Neuronal stem cell (in vitro differentiated cells): ENCODE measurements around the gene TEX19.

Experiments used
- DNase-seq: peaks from one replicate; pipeline ENCODE4 v3.0.0-alpha.2; 2013; ENCODE audit warnings: low spot score
- H2AFZ ChIP-seq: one replicate; pipeline ENCODE4 v1.6.1; 2013; ENCODE audit warnings: mild to moderate bottlenecking, low read length, inconsistent platforms
- H2AK5ac ChIP-seq: 2 replicates; pipeline ENCODE4 v1.6.1; 2013; ENCODE audit warnings: low read depth, mild to moderate bottlenecking, inconsistent platforms, low read length, moderate library complexity, mixed read lengths
- H2BK120ac ChIP-seq: 2 replicates; pipeline ENCODE4 v1.6.1; 2013; ENCODE audit warnings: low read depth, mild to moderate bottlenecking, inconsistent platforms, low read length, moderate library complexity, mixed read lengths
- H2BK12ac ChIP-seq: one replicate; pipeline ENCODE4 v1.6.1; 2013; ENCODE audit warnings: low read length, inconsistent platforms
- H2BK15ac ChIP-seq: 2 replicates; pipeline ENCODE4 v1.6.1; 2013; ENCODE audit warnings: mild to moderate bottlenecking, low read length, inconsistent platforms, mixed read lengths
- H2BK5ac ChIP-seq: one replicate; pipeline ENCODE4 v1.6.1; 2013; ENCODE audit warnings: inconsistent platforms, mild to moderate bottlenecking, low read length, moderate library complexity
- H3K14ac ChIP-seq: one replicate; pipeline ENCODE4 v1.6.1; 2013; ENCODE audit warnings: low read length, inconsistent platforms
- H3K18ac ChIP-seq: 2 replicates; pipeline ENCODE4 v1.6.1; 2013; ENCODE audit warnings: low read length, inconsistent platforms
- H3K23ac ChIP-seq: 2 replicates; pipeline ENCODE4 v1.6.1; 2013; ENCODE audit warnings: low read depth, mild to moderate bottlenecking, mixed read lengths, low read length, inconsistent platforms; ENCODE audit not compliant: poor library complexity
- H3K27ac ChIP-seq: replicated peaks from 3 replicates; pipeline ENCODE4 v1.5.1; 2013; ENCODE audit warnings: low read length, inconsistent platforms
- H3K27me3 ChIP-seq, 3 experiments: 2 replicates each; pipeline ENCODE4 v1.6.1; 2013; ENCODE audit warnings: low read length in 3 of 3, mild to moderate bottlenecking in 2 of 3, inconsistent platforms in 1 of 3, low read depth in 1 of 3, mixed read lengths in 1 of 3, moderate library complexity in 1 of 3; ENCODE audit not compliant: control insufficient read depth in 3 of 3, insufficient read depth in 3 of 3
- H3K36me3 ChIP-seq, 2 donors: replicated peaks in 1 of 2; 2 replicates each; pipeline ENCODE4 v1.6.1; 2013; ENCODE audit warnings: low read length in 2 of 2; ENCODE audit not compliant: control insufficient read depth in 2 of 2, insufficient read depth in 2 of 2
- H3K4ac ChIP-seq: 2 replicates; pipeline ENCODE4 v1.6.1; 2013; ENCODE audit warnings: inconsistent platforms, mild to moderate bottlenecking, low read length, moderate library complexity
- H3K4me1 ChIP-seq, 2 donors: 1 replicate in 1 of 2; 2 replicates in 1 of 2; pipeline ENCODE4 v1.6.1; 2013; ENCODE audit warnings: low read length in 2 of 2, low read depth in 1 of 2; ENCODE audit not compliant: control insufficient read depth in 2 of 2, insufficient read depth in 1 of 2
- H3K4me2 ChIP-seq: one replicate; pipeline ENCODE4 v1.6.1; 2013; ENCODE audit warnings: mild to moderate bottlenecking, low read length, inconsistent platforms; ENCODE audit not compliant: insufficient read depth, poor library complexity, severe bottlenecking
- H3K4me3 ChIP-seq, 2 donors: 2 replicates each; pipeline ENCODE4 v1.5.1; 2013; ENCODE audit warnings: low read length in 2 of 2, mild to moderate bottlenecking in 2 of 2, inconsistent platforms in 1 of 2, moderate library complexity in 1 of 2
- H3K79me1 ChIP-seq: one replicate; pipeline ENCODE4 v1.6.1; 2013; ENCODE audit warnings: low read depth, mild to moderate bottlenecking, inconsistent platforms, low read length, moderate library complexity
- H3K9ac ChIP-seq: one replicate; pipeline ENCODE4 v1.6.1; 2013; ENCODE audit warnings: mild to moderate bottlenecking, low read depth, low read length, inconsistent platforms; ENCODE audit not compliant: poor library complexity
- H3K9me3 ChIP-seq, 2 donors: replicated peaks in 1 of 2; 2 replicates each; pipeline versions ENCODE3 to v1.6.1; 2013; ENCODE audit warnings: low read length in 2 of 2, mild to moderate bottlenecking in 2 of 2, inconsistent platforms in 1 of 2, low read depth in 1 of 2, mixed read lengths in 1 of 2, moderate library complexity in 1 of 2; ENCODE audit not compliant: control insufficient read depth in 2 of 2, insufficient read depth in 1 of 2
- H4K8ac ChIP-seq: one replicate; pipeline ENCODE4 v1.6.1; 2013; ENCODE audit warnings: low read depth, mild to moderate bottlenecking, inconsistent platforms, low read length, moderate library complexity
- H4K91ac ChIP-seq: one replicate; pipeline ENCODE4 v1.6.1; 2013; ENCODE audit warnings: low read length, low read depth, mild to moderate bottlenecking, inconsistent platforms; ENCODE audit not compliant: poor library complexity
- WGBS, 2 donors: extraction: QIAGEN DNeasy Blood & Tissue Kit; methylation state at CpG; one replicate each; pipeline ENCODE4 v1.1.7; 2013; ENCODE audit warnings: missing lambda C conversion rate in 2 of 2, mixed read lengths in 1 of 2; ENCODE audit not compliant: insufficient read length in 2 of 2, insufficient replicate concordance in 1 of 2; ENCODE audit errors: extremely low coverage in 2 of 2; 5-methylcytosine and 5-hydroxymethylcytosine counted together

The TEX19 gene

DNA sequence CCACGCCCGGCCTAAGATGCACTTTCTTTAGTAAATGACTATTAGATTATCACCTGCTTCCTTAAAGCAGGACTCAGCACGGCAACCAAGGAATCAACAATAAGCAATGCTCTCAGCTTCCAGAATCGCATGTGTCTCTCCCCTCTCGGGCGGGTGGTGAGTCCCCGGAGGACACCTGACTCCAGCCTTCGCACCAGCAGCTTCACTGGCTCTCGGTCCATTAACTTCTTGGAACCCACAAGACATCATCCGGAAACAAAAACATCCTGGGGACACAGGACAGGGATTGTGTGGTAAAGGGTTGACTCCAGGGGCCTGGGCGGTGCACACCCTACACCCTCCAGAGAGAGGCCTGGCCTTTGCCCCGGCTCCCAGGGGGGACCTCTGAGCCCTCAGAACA, 35.2 kb downstream of the TEX19 start:
- no peak overlapping the region for H2AFZ ChIP-seq
- no peak overlapping the region for H2BK12ac ChIP-seq
- no peak overlapping the region for H3K4me3 ChIP-seq
- H3K27me3 ChIP-seq: no peaks in the 10 kb centered on the region
- H3K4me1 ChIP-seq: no peaks in the 10 kb centered on the region
- peaks cover 4 to 36% of the 10 kb centered on the region in 2 donors for H3K36me3 ChIP-seq
- H3K79me1 ChIP-seq: peaks cover 4% of the 10 kb centered on the region
- no peak overlapping the region for H2BK15ac ChIP-seq
- no peak overlapping the region for H4K91ac ChIP-seq
- no peaks in the 10 kb centered on the region for H3K9me3 ChIP-seq
- H3K4ac ChIP-seq: no peak overlapping the region
- DNase-seq: no peak
- no peak overlapping the region for H2AK5ac ChIP-seq
- H3K4me2 ChIP-seq: no peak overlapping the region
- H4K8ac ChIP-seq: no peak overlapping the region
- H3K18ac ChIP-seq: no peak overlapping the region
- H3K14ac ChIP-seq: no peak overlapping the region
- H3K27ac ChIP-seq: no peak overlapping the region
- H2BK120ac ChIP-seq: no peak overlapping the region
- WGBS, 2 donors: no CpG with 5 or more reads among the region's 12 CpGs
- no peak overlapping the region for H2BK5ac ChIP-seq
- peak overlapping the region; percentile 85 for H3K23ac ChIP-seq
- H3K9ac ChIP-seq: no peak overlapping the region

DNA sequence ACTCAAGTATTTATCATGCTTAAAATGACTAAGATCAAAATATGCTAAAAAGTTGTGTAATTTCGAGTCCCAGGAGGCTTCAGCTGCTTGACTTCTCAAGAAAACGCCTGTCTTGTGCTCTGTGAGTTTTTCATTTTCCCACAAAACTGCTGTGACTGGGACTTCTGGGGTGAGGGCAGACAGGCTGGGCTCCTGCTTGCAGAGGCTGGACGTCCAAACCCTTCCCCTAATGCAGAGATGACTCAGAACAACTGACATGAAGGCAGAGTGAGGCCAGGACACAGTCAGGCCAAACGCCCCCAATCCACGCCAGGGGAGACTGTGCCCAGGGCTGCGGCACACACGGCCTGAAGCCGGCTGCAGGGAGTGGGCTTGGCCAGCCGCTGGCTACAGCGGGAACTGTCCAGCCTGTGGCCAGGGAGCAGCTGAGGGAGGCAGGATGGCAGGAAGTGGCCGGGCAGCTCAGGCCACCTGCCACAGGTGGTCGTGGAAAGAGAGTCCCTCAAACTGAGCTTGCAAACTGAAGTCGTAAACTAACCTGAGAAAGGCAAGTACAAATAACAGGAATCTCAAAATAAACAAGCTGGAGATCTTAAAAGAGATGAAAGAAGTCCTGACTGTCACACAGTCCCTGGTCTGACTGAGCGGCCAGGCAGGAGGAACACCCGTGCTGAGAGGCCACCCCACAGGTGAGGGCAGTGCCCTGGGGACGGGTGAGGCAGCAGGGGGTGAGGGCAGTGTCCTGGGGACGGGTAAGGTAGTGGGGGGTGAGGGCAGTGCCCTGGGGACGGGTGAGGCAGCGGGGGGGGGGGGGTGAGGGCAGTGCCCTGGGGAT, 37.8 kb downstream of the TEX19 start:
- Histone ChIP-seq H4K8ac (no peak overlapping the region), H3K18ac (no peak overlapping the region), H2BK12ac (peak overlapping the region; percentile 84), H2AK5ac (no peak overlapping the region), H2BK15ac (no peak overlapping the region), H3K4ac (no peak overlapping the region), H3K27me3 (no peaks in the 10 kb centered on the region), H4K91ac (no peak overlapping the region), H3K14ac (peak overlapping the region; percentile 82), H3K4me3 (no peak overlapping the region), H3K23ac (no peak overlapping the region), H3K4me1 (no peaks in the 10 kb centered on the region), H3K79me1 (peaks cover 7% of the 10 kb centered on the region), H3K9me3 (no peaks in the 10 kb centered on the region), H3K27ac (no peak overlapping the region), H3K36me3 (peaks cover 8 to 50% of the 10 kb centered on the region in 2 donors), H3K9ac (no peak overlapping the region), H2BK120ac (no peak overlapping the region), H2AFZ (no peak overlapping the region), H2BK5ac (no peak overlapping the region), H3K4me2 (no peak overlapping the region)
- no peak for DNase-seq
- WGBS, 2 donors: no CpG with 5 or more reads among the region's 19 CpGs

DNA sequence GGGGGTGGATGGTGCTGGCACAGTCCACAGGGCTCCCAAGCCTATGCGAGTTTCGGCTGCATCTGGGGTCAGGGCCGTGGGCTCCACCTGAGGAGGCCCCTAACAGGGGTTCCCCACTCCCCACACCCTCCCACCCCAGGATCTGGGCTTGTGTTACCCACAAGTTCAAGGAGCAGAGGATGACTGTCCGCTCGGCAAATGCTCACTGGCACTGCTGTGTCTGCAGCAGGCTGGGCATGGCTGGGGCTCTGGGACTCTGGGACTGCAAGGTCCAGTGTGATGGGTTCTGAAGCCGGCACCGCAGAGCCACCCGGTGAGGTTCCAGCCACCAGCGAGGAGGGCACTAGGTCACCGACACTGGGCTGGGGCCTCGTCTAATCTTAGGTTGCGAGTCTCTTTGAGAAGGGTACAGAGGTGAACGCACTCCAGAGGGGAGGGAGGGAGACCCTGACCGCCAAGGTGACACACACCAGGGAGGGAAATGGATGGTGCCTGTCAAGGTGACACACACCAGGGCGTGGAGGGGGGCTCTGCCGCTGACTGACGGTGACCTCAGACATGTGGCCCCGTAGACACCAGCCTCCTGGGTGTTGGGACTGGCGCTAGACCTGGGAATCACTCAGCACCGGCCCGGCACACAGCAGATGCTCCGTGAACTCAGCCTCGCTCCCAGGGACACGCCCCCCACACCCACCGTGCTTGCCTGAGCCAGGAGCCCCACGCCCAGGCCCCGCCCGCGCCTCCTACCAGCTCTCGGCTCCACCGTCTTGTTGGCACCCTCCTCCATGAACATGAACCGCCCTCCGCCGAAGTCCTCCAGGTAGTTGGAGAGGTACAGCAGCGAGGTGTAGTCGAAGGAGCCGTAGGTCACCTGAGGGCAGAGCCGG, 38.6 kb downstream of the TEX19 start:
- Histone ChIP-seq H4K8ac (no peak overlapping the region), H3K4me1 (no peaks in the 10 kb centered on the region), H3K27ac (no peak overlapping the region), H3K23ac (peak overlapping the region; percentile 31), H2AK5ac (no peak overlapping the region), H3K18ac (peak overlapping the region; percentile 13), H3K36me3 (peaks cover 5 to 45% of the 10 kb centered on the region in 2 donors), H2BK12ac (no peak overlapping the region), H3K9me3 (no peaks in the 10 kb centered on the region), H2BK120ac (no peak overlapping the region), H3K9ac (no peak overlapping the region), H2BK15ac (no peak overlapping the region), H2BK5ac (no peak overlapping the region), H3K14ac (no peak overlapping the region), H3K4me3 (peak overlapping the region in 1 of 2 donors; percentile 37), H4K91ac (no peak overlapping the region), H2AFZ (no peak overlapping the region), H3K4ac (no peak overlapping the region), H3K27me3 (no peaks in the 10 kb centered on the region), H3K4me2 (no peak overlapping the region), H3K79me1 (peaks cover 7% of the 10 kb centered on the region)
- DNase-seq: no peak
- WGBS, 2 donors: no CpG with 5 or more reads among the region's 38 CpGs

DNA sequence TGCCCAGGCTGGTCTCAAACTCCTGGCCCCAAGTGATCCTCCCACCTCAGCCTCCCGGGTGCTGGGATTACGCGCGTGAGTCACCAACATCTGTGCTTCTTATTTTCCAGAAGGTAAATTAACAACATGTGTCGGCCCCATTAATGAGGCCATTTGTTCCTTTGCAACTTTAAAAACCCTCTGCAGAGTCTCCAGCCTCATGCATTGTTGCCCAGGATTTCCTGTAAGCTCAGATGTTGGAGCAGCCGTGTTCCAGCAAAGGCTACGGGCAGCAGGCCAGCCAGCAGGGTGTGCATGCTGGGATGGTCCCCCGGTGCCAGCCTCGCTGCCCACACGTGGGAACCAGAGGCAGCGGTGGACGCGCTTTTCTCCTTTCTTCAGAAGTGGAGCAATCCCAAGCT, 40.0 kb downstream of the TEX19 start:
- Histone ChIP-seq H2BK15ac (no peak overlapping the region), H3K4me3 (no peak overlapping the region), H2AK5ac (no peak overlapping the region), H3K4me2 (no peak overlapping the region), H4K8ac (no peak overlapping the region), H3K18ac (no peak overlapping the region), H3K4me1 (no peaks in the 10 kb centered on the region), H2AFZ (no peak overlapping the region), H2BK120ac (no peak overlapping the region), H3K4ac (no peak overlapping the region), H2BK12ac (no peak overlapping the region), H3K9me3 (no peaks in the 10 kb centered on the region), H2BK5ac (no peak overlapping the region), H3K9ac (no peak overlapping the region), H3K23ac (no peak overlapping the region), H4K91ac (no peak overlapping the region), H3K27ac (no peak overlapping the region), H3K27me3 (no peaks in the 10 kb centered on the region), H3K14ac (no peak overlapping the region), H3K79me1 (peaks cover 8% of the 10 kb centered on the region), H3K36me3 (peaks cover 10 to 49% of the 10 kb centered on the region in 2 donors)
- WGBS, 2 donors: no CpG with 5 or more reads among the region's 13 CpGs
- DNase-seq: no peak
